Tibial nerve (tissue), 4 donors: ENCODE results near the gene PRR22. TPM values are rescaled to one million over a fixed set of nuclear protein-coding genes. Genes with fewer than 3 reads are reported as not detected.

Source experiments
- DNase-seq, 2 donors: peaks; one replicate each; pipeline ENCODE4 v3.0.0-alpha.2; 2019; ENCODE audit warnings: low spot score in 2 of 2
- H3K27ac ChIP-seq, 4 donors: fragments of 200-600 bp; sonication (generic) in 3 of 4; one replicate each; pipeline ENCODE4 v1.5.1; 2017 to 2019; ENCODE audit warnings: mild to moderate bottlenecking in 1 of 4
- H3K27me3 ChIP-seq, 2 donors: fragments of 200-600 bp; sonication (generic) in 1 of 2; one replicate each; pipeline versions ENCODE4 v1.5.1 to v1.6.0; 2017 to 2019
- H3K36me3 ChIP-seq, 3 donors: fragments of 200-600 bp; sonication (generic); one replicate each; pipeline ENCODE4 v1.5.1; 2018 to 2019
- H3K4me1 ChIP-seq, 4 donors: fragments of 200-600 bp; sonication (generic) in 3 of 4; one replicate each; pipeline ENCODE4 v1.5.1; 2017 to 2019
- H3K4me3 ChIP-seq, 4 donors: fragments of 200-600 bp; sonication (generic) in 3 of 4; one replicate each; pipeline ENCODE4 v1.5.1; 2017 to 2019; ENCODE audit warnings: mild to moderate bottlenecking in 1 of 4, moderate library complexity in 1 of 4
- H3K9me3 ChIP-seq, 4 donors: fragments of 200-600 bp; sonication (generic) in 3 of 4; one replicate each; pipeline ENCODE4 v1.5.1; 2017 to 2019
- CTCF ChIP-seq, 5 experiments: fragments of 200-600 bp in 3 of 5; fragments of 450-650 bp in 2 of 5; sonication (generic) in 3 of 5; IDR thresholded peaks; one replicate each; pipeline ENCODE4 v1.5.1; 2016 to 2019; ENCODE audit warnings: antibody characterized with exemption in 5 of 5, mild to moderate bottlenecking in 3 of 5, moderate library complexity in 2 of 5
- EP300 ChIP-seq, 2 donors: sonication (generic); formaldehyde crosslinking; IDR thresholded peaks; one replicate each; pipeline ENCODE4 v1.6.1; 2017; ENCODE audit warnings: antibody characterized with exemption in 2 of 2, mild to moderate bottlenecking in 1 of 2
- POLR2A ChIP-seq, 2 donors: fragments of 450-650 bp; IDR thresholded peaks; one replicate each; pipeline ENCODE4 v1.6.1; 2017; ENCODE audit warnings: antibody characterized with exemption in 2 of 2, mild to moderate bottlenecking in 2 of 2, moderate library complexity in 2 of 2
- whole genome bisulfite sequencing, 2 donors: methylation state at CpG; one replicate each; pipeline ENCODE4 v1.1.5; 2018; 5-methylcytosine and 5-hydroxymethylcytosine counted together
- total RNA-seq, 4 donors: library from RNA; depleted of rRNA; stranded (reverse); fragments of >200 nt; gene quantifications; one replicate each; pipeline ENCODE4 v1.1.0, GENCODE V29; 2016

PRR22 gene
- total RNA-seq, 4 donors from 2014 or later: 0.66 to 6.3 (median 2.3) TPM

GRCh38 chr19:5775668-5776309 is 8.8 kb downstream of the PRR22 start:
- H3K27me3 ChIP-seq: no peaks in the 10 kb centered on the region
- WGBS, 2 donors: 33 to 43% methylated on average over 16 to 17 of the region's 17 CpGs
- peaks cover 0 to 5% (median 0%) of the 10 kb centered on the region in 4 donors for H3K4me1 ChIP-seq
- H3K27ac ChIP-seq: no peak overlapping the region
- H3K9me3 ChIP-seq: no peaks in the 10 kb centered on the region
- TF ChIP-seq EP300 (IDR thresholded peaks at IDR 0.05): no peak
- no peak for TF ChIP-seq POLR2A (IDR thresholded peaks at IDR 0.05)
- no peak for TF ChIP-seq CTCF (IDR thresholded peaks at IDR 0.05)
- no peak overlapping the region for H3K4me3 ChIP-seq
- no peak for DNase-seq
- no peaks in the 10 kb centered on the region for H3K36me3 ChIP-seq

DNA sequence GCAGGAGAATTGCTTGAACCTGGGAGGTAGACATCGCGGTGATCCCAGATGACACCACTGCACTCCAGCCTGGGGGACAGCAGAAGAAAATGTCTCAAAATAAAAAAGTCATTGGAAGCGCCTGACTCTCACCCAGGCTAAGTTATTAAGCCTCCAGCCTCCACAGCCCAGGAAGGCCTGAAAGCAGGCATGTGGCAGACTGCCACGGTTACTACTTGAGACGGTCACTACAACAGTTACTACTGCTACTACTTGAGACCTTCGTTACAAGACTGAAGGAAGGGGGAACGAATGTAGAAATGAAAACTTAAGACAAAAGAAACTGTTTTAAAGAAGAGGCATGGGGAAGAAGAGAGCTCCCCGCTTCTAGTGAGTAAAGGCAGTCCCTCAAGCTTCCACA is 9.6 kb downstream of the PRR22 start:
- no peak for DNase-seq
- H3K4me3 ChIP-seq: no peak overlapping the region
- no peak overlapping the region for H3K27ac ChIP-seq
- H3K4me1 ChIP-seq: peaks cover 0 to 5% (median 0%) of the 10 kb centered on the region in 4 donors
- TF ChIP-seq EP300 (IDR thresholded peaks at IDR 0.05) (no peak), CTCF (IDR thresholded peaks at IDR 0.05) (no peak), POLR2A (IDR thresholded peaks at IDR 0.05) (no peak)
- no peaks in the 10 kb centered on the region for H3K9me3 ChIP-seq
- H3K27me3 ChIP-seq: no peaks in the 10 kb centered on the region
- 77 to 80% methylated on average over 8 of the region's 8 CpGs for WGBS, 2 donors
- no peaks in the 10 kb centered on the region for H3K36me3 ChIP-seq

- Histone ChIP-seq H3K4me3 (no peak overlapping the region), H3K27ac (no peak overlapping the region)
- DNase-seq: no peak
Measured at GRCh38 chr19:5773276-5773675, 11.3 kb downstream of the PRR22 start.

GRCh38 chr19:5772416-5772815 is 12.1 kb downstream of the PRR22 start:
- TF ChIP-seq POLR2A (IDR thresholded peaks at IDR 0.05): no peak
- no peak for TF ChIP-seq EP300 (IDR thresholded peaks at IDR 0.05)
- no peak for TF ChIP-seq CTCF (IDR thresholded peaks at IDR 0.05)
- Histone ChIP-seq H3K4me3 (no peak overlapping the region), H3K27me3 (no peaks in the 10 kb centered on the region), H3K27ac (no peak overlapping the region), H3K9me3 (no peaks in the 10 kb centered on the region), H3K4me1 (peaks cover 0 to 5% (median 0%) of the 10 kb centered on the region in 4 donors), H3K36me3 (no peaks in the 10 kb centered on the region)
- DNase-seq: no peak
- WGBS, 2 donors: 82 to 89% methylated on average over 19 of the region's 19 CpGs

More at GRCh38 chr19:5773276-5773675, 11.3 kb downstream of the PRR22 start:
- TF ChIP-seq POLR2A (IDR thresholded peaks at IDR 0.05) (no peak), CTCF (IDR thresholded peaks at IDR 0.05) (no peak), EP300 (IDR thresholded peaks at IDR 0.05) (no peak)
- Histone ChIP-seq H3K9me3 (no peaks in the 10 kb centered on the region), H3K4me1 (peaks cover 0 to 5% (median 0%) of the 10 kb centered on the region in 4 donors), H3K36me3 (no peaks in the 10 kb centered on the region), H3K27me3 (no peaks in the 10 kb centered on the region)
- WGBS, 2 donors: 86% methylated on average over 5 of the region's 5 CpGs

DNA sequence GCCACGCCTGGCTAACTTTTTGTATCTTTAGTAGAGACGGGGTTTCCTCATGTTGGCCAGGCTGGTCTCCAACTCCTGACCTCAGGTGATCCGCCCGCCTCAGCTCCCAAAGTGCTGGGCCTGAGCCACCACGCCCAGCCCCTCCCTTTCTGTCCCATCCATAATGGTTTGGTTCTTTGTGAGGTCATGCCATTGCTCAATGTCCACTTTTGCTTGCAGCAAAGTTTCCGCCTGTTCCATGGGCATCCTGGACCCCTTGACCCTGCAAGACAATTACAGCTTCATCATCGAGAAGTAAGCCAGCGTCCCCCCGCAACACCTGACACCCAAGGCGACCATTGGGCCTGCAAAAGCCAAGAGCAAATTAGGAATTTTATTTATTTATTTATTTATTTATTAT is 16.6 kb downstream of the PRR22 start:
- 85 to 91% methylated on average over 10 of the region's 10 CpGs for WGBS, 2 donors
- H3K27me3 ChIP-seq: no peaks in the 10 kb centered on the region
- no peak for DNase-seq
- no peaks in the 10 kb centered on the region for H3K4me1 ChIP-seq
- H3K4me3 ChIP-seq: no peak overlapping the region
- H3K9me3 ChIP-seq: no peaks in the 10 kb centered on the region
- no peak overlapping the region for H3K27ac ChIP-seq
- TF ChIP-seq CTCF (IDR thresholded peaks at IDR 0.05): no peak
- H3K36me3 ChIP-seq: no peaks in the 10 kb centered on the region
